Choroid plexus epithelial cell (primary cell): ENCODE measurements around the gene RDH14.

Experiments
- DNase-seq: peaks from one replicate; pipeline ENCODE4 v3.0.0-alpha.2; 2010; ENCODE audit warnings: low read depth
- H3K4me3 ChIP-seq: 2 replicates; pipeline ENCODE4 v1.5.1; 2011; ENCODE audit warnings: low read depth, mild to moderate bottlenecking, control low read depth, low read length, moderate library complexity
- CTCF ChIP-seq: conservative IDR thresholded peaks from 2 replicates; pipeline ENCODE4 v1.5.1; 2011; ENCODE audit warnings: low read depth, mild to moderate bottlenecking, control low read depth, inconsistent platforms, low read length, moderate library complexity

Gene RDH14

GRCh38 chr2:18518116-18519111, 42.0 kb downstream of the RDH14 start:
- TF ChIP-seq CTCF: no peak
- peak; percentile 75 for DNase-seq
- H3K4me3 ChIP-seq: no peak overlapping the region

GRCh38 chr2:18517386-18517785, 43.1 kb downstream of the RDH14 start:
- no peak for TF ChIP-seq CTCF
- H3K4me3 ChIP-seq: no peak overlapping the region
- DNase-seq: no peak

GRCh38 chr2:18516112-18516511, 44.3 kb downstream of the RDH14 start:
- no peak overlapping the region for H3K4me3 ChIP-seq
- peak; percentile 91 for DNase-seq

GRCh38 chr2:18514526-18515461, 45.7 kb downstream of the RDH14 start:
- DNase-seq: peak; percentile 49
- no peak overlapping the region for H3K4me3 ChIP-seq
- TF ChIP-seq CTCF: no peak

More at GRCh38 chr2:18516112-18516511, 44.3 kb downstream of the RDH14 start:
- no peak for TF ChIP-seq CTCF

- H3K4me3 ChIP-seq: no peak overlapping the region
- no peak for DNase-seq
- no peak for TF ChIP-seq CTCF
Measured at GRCh38 chr2:18510775-18511174, 49.7 kb downstream of the RDH14 start.

GRCh38 chr2:18506883-18507509, 53.5 kb downstream of the RDH14 start:
- no peak for DNase-seq
- no peak for TF ChIP-seq CTCF

More at GRCh38 chr2:18506883-18507509, 53.5 kb downstream of the RDH14 start:
- no peak overlapping the region for H3K4me3 ChIP-seq
